Left forelimb (tissue), 1 donor: ENCODE data around the gene CISH.

ENCODE experiments used
- DNase-seq: peaks from one replicate; pipeline ENCODE4 v3.0.0-alpha.2; 2018; ENCODE audit warnings: low spot score

The CISH gene

DNA sequence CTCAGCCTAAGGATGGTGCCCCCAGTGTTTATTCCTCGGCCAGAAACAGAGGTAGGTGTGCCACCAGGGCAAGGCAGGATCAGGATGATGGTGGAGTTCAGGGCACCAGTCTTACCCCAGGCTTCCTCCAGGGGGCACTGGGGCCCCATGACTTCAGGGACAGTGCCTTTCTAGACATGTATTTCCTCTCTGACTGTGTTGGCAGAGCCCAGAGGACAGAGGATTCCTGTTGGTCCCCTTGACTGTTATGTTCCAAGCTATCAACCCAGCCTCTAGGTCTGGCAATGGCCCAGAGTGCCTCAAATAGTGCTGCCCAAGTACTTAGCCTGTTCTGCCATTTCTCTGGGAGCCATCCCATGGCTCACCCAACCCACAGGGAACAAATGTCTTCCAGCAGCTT lies 39.4 kb downstream of the CISH start:
- DNase-seq = peak; percentile 77

DNA sequence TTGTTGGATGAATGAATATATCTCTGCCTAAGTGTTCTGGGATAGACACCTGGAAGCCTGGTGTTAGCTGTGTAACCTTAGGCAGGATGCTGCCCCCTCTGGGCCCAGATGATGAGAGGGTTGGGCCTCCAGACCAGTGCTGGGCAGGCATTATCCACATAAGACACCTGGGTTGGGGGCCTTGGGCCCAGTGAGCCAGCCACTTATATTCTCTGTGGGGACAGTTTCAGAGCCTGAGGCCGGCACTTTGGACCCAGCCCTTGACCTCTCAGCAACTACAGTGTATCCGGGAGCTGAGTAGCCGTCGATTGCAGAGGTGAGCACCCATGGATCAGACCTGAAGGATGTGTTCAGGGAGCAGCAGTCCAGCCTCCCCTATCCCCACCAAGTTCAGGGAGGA lies 40.1 kb downstream of the CISH start:
- no peak for DNase-seq

DNA sequence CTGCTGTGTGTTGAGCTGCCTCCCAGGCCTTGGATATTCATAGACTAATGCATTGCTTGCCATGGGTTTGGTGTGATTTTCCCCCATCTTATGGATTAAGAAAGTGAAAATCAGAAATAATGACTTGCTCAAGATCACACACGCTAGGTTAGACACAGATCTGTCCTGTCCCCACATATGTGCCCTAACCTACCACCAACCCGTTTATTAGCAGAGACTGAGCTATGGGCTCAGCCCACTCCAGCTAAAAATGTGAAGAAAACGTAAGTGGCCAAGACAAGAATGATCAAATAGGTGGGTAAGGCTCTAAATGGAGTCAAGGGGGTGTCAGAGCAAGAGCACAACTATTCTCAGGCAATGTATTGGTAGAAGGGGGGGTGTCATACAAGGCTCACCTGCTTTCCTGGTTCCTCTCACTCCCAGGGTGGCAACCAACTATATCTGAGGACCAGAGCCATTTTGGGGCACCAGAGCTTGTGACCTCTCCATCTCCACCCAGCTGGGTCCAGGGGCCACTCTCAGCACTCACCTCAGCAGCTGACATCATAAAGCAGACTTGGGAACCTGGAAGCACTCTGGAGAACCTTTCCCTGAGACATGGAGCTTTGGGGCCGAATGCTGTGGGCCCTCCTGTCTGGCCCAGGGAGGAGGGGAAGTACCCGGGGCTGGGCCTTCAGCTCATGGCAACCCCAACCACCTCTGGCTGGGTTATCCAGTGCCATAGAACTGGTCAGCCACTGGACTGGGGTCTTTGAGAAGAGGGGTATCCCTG lies 40.9 kb downstream of the CISH start:
- DNase-seq = no peak

DNA sequence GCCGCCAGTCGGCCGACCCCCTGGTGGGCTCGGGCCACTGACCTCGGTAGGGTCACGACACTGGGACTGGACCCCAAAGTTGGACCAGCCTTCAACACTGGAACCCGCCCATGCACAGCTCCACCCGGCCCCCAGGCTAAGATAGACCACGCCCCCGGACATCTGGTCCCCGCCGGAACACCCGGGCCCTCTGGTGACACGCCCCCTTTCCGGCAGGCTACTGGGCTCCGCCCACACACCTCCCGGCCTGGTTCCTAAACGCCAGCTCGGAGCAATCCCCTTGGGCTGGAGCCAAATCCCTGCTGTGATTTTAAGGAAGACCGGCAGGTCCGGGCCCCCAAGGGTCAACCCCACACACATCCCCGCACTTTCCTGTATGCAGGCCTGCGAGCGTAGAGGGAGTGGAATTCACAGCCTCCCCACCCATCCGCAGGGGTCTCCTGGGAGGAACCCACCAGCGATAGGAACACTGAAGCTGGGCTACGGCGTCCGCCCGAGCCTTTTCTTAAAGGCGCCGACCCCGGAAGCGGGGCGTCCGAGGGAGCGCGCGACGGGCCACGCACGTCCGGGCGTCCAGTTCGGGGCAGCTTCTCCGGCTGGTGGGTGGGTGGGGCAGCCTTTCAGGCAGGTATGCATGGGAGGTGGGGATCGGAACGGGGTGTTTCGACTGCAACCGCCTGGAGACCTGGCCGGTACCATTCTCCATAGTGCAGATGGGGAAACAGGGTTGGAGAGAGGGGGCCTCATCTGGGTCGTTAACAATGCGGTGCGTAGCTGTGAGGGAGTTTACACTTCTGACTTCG lies 42.4 kb downstream of the CISH start, which contains the start of gene HEMK1:
HEMK1 (plus strand) TSS at position 576 of the 803 bp plus-strand sequence. CDS start 1,583 bp downstream, outside the sequence.
- DNase-seq = peak; percentile 98

DNA sequence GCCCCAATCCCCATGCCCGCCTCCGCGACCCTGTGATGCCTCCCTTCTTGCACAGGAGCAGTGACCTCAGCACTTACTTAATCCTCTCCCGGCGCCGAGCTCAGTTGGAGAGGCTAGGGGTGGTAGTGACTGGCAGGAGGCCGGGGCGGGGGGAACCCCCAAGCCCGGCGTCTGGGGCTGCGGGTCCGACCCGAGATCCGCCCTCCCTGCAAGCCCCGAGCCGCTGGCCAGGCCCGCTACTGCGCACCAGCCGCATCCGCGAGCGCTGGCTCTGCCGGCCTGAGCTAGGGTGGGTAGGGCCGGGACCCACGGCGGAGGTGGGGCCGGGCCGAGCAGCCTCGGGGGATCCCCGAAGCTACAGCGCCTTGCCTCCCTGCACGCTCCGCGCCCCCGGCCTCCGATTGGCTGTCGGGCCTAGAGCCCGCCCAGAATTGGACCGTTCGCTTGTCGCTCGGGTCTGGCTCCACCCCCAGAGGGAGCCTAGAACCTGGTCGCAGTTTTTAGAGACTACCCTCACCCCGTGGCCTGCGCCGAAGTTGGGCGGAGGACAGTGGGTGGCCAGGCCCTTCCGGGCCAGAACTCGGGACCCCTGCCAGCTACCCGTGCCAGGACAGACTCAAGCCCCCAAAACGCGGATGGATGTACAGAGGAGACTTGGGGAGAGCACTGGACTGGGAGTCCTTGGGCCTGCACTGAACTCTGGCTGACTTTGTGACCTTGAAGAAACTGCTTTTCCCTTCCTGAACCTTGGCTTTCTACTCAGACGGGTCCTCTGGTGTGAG lies 44.0 kb downstream of the CISH start, which contains the start of gene C3orf18:
C3orf18 (minus strand) TSS at position 362 of the 782 bp plus-strand sequence. CDS start 2,048 bp downstream, outside the sequence.
- DNase-seq = peak; percentile 91

DNA sequence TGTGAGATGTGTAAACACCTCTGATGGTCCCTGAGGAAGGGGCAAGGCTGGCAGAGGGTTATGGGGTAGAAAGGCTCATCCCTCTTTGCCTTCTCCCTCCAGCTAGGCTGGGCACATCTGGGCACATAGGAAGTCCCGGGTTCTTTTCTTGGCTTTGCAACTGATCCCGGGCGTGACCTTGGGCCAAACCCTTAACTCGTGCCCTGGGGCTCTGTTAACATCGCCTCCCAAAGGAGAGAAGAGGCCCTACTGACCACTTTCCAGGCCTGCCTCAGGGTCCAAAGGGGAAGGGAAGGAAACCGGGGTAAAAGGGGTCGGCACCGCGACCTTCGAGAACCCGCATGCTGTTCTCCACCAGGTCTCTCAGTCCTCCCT lies 44.6 kb downstream of the CISH start:
- DNase-seq = no peak

DNA sequence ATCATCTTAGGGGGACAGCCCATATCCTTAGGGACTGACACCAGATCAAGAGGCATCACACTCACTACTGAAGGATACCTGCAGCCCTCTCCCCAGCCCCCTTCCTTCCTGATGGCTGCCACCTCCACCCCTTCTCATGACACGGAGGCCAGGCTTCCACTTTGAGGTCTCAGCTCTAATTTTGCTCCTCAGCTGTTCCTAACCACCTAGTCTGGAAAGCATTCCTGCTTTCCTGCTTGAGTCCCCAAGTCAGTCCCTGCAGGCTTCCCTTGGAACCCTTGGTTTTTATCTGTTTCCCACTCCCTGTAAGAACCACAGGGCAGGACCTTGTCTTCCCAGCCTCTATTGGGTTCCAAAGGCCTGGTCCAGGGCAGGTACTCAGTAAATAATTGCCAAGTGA lies 47.3 kb downstream of the CISH start:
- DNase-seq = no peak

DNA sequence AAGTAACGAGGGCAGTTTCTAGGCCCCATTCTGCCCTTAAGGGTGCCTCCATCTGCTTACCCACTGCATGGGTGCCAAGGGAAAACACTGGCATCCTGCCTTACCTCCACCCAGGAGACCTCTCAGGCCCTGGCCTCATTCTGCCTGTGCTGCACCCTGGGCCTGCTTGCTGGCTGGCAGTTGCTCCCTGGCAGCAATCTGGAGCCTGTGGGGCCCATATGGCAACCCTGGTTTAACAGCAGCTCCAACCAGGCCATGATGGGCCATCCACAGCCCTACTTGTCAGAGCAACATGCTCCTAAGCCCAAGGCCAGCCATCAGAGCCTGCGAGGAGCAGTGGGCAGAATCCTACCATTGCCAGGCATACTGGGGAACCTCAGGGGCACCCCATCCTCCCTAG lies 47.7 kb downstream of the CISH start:
- no peak for DNase-seq

DNA sequence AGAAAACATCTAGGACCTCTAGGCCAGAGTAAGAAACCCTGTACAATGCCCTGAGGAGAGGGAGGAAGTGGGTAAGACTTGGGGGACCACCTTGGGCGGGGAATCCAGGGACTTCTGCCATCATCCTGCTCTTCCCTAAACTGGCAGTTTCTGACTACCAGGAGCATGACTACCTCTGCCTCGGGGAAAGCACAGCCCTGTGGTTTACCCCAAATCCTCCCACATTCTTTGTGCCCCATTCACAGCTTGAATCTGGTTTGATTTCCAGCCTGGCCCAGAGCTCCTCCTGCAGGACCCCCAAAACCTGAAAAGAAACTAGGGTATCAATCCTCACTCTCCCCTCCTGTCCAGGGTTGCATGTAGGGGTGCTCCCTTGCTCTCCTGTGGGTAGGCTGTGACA lies 48.7 kb downstream of the CISH start:
- no peak for DNase-seq

DNA sequence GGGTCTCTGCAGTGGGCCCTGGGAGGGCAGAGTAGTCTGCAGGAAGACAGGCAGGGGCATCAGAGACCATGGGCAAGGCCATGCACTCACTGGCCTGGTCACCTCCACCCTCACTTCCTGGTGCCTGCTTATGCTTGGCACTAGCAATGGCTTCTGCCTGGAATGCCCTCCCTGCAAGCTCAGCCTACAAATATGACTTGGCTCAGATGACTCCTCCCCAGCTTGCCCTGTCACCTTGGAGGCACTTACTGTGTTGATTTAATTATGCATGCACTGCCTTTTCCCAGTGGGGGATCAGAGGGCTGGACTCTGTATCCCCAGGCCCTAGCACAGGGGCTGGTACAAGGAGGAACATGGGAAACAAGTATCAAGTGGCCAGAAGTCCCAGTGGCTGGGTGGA lies 51.9 kb downstream of the CISH start:
- DNase-seq = no peak

DNA sequence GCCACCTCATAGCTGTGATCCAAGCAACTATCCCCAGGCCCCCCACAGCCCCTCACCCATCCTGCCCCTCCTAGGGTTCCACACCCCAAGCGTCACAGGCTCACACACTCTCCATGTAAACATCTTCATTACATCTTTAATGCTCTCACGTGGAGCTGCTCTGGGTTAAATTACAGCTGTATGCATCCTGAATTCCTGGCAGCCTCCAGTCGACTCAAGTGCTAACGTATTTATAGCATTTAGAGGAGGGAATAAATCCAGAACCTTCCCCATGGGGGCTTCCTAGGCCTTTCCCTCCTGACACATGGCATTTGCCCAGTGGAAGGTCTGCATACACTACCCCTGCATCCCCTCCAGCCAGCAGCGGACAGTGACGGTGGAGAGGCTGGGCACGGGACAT lies 53.7 kb downstream of the CISH start:
- DNase-seq = no peak

DNA sequence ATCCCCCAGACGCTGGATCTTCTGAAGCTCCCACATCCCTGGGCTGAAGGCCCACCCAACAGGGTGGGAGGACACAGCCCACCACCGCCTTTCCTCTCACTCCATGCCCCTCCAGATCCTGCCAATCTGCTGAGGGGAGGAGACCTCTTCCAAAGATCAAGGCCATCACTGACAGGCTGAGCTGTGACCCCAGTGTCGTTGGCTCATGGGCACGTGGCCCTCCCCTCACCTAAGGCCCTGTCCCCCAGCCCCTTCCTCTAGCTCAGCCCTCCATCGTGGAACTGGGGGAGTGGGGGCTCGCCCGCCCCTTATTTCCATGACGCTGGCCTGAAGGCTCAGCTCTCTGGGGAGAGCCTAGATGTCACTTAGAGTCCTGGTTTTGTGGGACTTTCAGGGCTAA lies 54.5 kb downstream of the CISH start:
- no peak for DNase-seq
